GM21825 (cell line): ENCODE measurements around the gene GRM2.
"Not testable (repeated sequence)": the region's sequence is repeated elsewhere in the genome, so short reads cannot be mapped to it uniquely, and the experiment has no call there.

Experiments
- ATAC-seq: cut with Tn5 transposase; IDR thresholded peaks from one replicate; pipeline ENCODE4 v1.9.1; 2021; ENCODE audit warnings: mild to moderate bottlenecking, moderate library complexity; ENCODE audit not compliant: unreplicated experiment

The GRM2 gene

GRCh38 chr3:51721062-51721745, 14.3 kb downstream of the GRM2 start:
- ATAC-seq: no peak

- ATAC-seq: no peak
Observed at GRCh38 chr3:51722362-51722761, 15.5 kb downstream of the GRM2 start.

- no peak for ATAC-seq
Observed at GRCh38 chr3:51727500-51727899, 20.6 kb downstream of the GRM2 start.

- no peak for ATAC-seq
Observed at GRCh38 chr3:51729042-51729633, 22.3 kb downstream of the GRM2 start.

- no peak for ATAC-seq
Observed at GRCh38 chr3:51733859-51734571, 27.1 kb downstream of the GRM2 start.

- ATAC-seq: no peak
Observed at GRCh38 chr3:51734572-51734907, 27.7 kb downstream of the GRM2 start.

- no peak for ATAC-seq
Observed at GRCh38 chr3:51735039-51735438, 28.2 kb downstream of the GRM2 start.

GRCh38 chr3:51735950-51736349, 29.1 kb downstream of the GRM2 start:
- ATAC-seq: no peak

DNA sequence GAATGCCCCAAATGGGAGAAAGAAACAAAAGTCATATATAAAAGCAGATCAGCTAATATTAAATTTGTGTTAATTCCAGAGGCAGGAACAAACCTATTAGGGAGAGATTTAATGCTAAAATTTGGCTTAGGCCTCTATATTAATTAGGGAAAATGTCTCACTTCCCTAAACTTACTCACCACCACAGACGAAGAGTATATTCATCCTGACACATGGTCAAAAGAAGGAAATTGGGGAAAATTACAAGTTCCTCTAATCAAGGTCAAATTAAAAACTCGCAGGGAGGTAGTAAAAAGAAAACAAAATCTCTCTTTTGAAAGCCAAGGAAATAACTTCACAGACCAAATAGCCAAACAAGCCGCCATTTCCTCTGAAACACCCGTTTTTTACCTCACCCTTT, 32.2 kb downstream of the GRM2 start:
- ATAC-seq: no peak

DNA sequence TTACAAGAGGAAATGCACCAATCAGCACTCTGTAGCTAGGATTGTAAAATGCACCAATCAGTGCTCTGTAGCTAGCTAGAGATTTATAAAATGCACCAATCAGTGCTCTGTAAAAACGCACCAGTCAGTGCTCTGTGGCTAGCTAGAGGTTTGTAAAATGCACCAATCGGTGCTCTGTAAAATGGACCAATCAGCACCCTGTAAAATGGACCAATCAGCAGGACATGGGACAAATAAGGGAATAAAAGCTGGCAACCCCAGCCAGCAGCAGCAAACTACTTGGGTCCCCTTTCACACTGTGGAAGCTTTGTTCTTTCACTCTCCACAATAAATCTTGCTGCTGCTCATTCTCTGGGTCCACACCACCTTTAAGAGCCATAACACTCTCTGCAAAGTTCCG, 35.5 kb downstream of the GRM2 start:
- not testable (repeated sequence) for ATAC-seq

GRCh38 chr3:51742978-51743377, 36.1 kb downstream of the GRM2 start:
- ATAC-seq: not testable (repeated sequence)

DNA sequence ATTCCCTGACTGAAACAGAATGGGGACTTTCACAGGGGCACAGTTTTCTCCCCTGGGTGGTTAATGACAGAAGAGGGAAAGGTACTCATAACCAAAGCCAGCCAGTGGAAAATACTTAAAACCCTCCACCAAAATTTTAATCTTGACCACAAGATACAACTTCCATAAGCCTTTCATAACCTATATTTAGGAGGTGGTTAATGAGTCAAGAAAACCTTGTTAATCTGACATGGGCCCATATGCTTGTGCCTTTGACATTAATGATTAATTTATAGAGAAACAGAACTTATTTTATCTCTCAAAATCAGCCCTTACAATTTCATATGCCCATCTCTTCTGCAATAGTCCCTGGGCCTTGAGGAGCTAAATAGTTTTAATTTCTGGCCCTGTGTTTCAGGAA, 41.0 kb downstream of the GRM2 start:
- no peak for ATAC-seq

DNA sequence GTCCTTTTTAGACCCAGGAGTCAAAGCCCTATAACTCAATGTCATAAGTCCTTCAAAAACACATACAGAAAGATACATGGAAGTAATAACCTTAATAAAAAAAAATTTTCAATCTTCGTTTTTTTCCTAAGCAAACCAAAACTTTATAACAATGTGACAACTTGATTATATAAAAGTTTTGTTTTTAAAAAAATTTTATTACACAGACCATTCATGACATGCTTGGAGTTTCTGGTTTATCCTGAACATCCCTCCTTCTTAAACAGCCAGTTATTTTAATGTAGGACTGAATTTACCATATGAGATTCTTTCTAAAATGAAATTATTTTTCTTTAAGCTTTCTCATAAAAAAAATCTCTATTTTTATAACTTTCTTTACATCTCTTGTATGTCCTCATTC, 41.5 kb downstream of the GRM2 start:
- ATAC-seq: no peak

- no peak for ATAC-seq
Observed at GRCh38 chr3:51750878-51751277, 44.0 kb downstream of the GRM2 start.

DNA sequence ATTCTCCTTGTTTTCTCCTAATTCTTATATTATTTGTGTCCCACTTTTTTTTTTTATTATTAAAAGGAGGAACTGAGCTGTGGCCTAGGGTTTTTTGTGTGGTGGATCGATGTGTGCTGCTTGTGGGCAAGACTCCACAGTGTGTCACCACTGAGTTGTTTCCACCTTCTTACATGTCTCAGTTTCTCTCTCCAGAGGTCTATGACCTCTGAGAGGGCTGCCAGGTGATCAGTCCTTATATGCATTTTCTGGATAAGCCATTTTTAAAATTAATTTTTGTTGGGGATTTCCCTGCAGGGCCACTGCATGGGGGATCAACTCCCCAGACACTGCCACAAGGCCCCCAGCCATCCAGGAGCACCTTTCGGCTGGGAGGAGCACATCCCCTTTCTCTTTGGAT, 44.4 kb downstream of the GRM2 start:
- ATAC-seq: no peak

GRCh38 chr3:51753763-51754750, 47.2 kb downstream of the GRM2 start:
- not testable (repeated sequence) for ATAC-seq

- no peak for ATAC-seq
Observed at GRCh38 chr3:51759203-51759602, 52.3 kb downstream of the GRM2 start.
